NCI-H2171 (cell line): ENCODE measurements around the gene SOX18.
A peak's percentile ranks its signal among the peaks of the same experiment; 100 is the strongest.

Experiments used
- DNase-seq: peaks from one replicate; lab custom pipeline; 2025; lab: John Stamatoyannopoulos, UW

The SOX18 gene

DNA sequence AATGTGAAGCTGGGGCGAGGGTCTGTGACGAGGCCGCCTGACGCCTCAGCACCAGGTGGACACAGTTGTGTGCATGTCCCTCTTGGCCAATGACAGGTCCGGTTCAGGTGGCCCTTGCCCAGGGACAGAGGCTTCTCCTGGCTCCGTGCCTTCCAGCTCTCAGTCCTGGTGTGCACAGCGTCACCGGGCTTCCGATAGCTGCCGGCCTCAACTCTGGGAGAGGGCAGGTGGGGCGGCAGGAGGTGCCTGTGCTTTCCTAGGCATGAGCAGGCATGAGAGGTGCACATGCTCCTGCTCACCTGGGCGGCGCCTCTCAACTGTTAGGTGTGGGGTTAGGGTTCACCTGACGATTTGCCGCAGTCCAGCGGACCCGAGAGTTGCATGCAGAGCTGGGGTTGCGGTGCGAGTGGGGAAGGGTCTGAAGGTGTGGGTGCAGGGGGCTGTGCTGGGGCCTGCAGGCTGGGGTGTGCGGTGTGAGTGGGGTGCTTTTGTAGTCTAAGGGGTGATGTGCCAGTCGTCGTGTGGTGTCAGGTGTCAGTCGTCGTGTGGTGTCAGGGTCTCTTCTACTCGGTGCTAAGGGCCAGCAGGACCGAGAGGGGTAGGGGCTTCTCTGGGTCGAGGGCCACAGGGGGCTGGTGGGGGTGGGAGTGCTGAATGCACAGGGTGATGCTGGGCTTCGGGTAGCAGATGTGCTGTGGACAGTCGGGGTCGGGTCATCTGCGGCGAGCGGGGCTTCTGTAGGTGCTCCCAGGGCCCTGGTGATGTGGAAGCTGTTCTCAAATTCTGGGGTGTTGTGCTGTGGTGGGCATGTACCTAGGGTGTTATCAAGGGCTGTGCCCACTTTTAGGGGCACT is 3.8 kb upstream of the SOX18 start:
- peak; percentile 57 for DNase-seq

- no peak for DNase-seq
These were observed 2.9 kb upstream of the SOX18 start for GRCh38 chr20:64052326-64052722.

GRCh38 chr20:64051561-64052325 is 2.3 kb upstream of the SOX18 start:
- DNase-seq, result no peak

DNA sequence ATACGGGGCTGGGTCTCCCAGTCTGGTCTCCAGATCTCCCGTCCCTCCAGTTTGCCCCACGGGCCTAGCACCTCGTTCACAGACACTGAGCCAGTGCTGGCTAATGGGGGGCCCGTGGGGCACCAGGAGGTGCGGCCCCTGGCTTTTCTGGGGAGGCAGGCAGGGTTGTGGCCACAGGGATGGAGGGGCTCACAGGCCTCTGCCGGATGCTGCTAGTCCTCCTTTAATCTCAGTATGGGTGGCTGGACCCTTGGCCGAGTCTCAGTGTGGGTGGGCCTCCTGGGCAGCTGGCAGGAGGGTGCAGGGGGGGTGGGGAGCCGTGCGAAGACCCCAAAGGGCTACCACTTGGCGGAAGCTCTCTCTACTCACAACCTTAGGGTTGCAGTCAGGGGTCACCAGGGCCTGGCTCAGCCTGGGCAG is 1.6 kb upstream of the SOX18 start:
- no peak for DNase-seq

DNA sequence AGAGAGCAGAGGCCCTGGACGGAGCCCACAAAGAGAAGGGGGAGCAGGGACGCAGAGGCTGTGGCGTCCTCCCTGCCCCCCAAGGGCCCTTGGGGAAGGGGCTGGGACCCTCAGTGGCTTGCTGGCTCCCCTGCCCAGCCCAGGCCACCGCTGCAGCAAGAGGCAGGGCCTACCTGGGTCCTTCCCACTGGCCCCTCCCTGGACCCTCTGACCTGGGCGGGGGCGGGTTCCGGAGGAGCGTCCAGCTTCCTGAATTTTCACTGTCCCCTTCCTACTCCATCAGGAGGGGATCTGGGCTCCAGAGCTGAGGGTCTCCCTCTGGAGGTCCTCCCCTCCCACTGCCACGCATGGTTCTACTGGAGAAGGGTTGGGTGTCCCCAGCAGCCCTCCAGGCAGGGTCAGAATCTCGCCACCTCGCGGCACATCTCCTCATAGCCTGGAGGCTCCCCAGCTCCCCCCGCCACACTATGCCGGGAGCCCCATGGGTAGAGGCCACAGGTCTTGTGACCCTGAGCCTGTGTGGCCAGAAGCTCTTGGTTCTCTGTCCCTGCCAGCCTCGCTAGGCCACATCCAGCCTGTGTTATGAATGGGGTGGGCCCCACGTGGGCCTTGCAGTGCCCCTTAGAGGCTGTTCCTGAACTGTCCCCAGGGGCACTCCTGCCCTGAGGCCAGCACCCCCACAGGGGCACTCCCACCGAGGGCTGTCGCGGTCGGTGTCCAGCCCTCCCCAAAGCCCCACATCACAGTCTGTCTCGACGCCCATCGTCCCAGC is 1.0 kb upstream of the SOX18 start:
- DNase-seq, result no peak

DNA sequence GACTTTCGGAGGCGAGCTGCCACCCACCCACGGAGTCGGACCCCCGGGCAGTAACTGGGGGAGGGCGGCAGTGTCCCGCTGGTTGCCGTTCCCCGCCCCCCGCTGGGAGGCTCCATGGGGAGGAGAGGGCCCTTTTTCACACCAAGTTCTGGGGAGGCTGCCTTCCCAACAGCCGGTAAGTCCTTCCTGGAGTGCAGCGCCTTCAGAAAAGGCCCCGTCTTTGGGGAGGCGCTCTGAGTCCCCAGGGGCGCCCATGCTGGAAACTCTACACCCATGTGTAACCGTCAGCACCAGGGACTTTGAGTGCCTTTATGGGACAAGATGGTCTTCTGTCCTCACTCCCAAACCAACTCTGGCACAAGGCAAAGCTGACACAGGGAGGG is 430 bp upstream of the SOX18 start:
- DNase-seq, result peak; percentile 53

- DNase-seq, result no peak
These were observed 916 bp downstream of the SOX18 start for GRCh38 chr20:64048402-64049044.

- no peak for DNase-seq
These were observed 1.5 kb downstream of the SOX18 start for GRCh38 chr20:64047968-64048401.

- no peak for DNase-seq
These were observed 2.4 kb downstream of the SOX18 start for GRCh38 chr20:64047046-64047389.

- DNase-seq, result no peak
These were observed 4.0 kb downstream of the SOX18 start for GRCh38 chr20:64045346-64046011.

DNA sequence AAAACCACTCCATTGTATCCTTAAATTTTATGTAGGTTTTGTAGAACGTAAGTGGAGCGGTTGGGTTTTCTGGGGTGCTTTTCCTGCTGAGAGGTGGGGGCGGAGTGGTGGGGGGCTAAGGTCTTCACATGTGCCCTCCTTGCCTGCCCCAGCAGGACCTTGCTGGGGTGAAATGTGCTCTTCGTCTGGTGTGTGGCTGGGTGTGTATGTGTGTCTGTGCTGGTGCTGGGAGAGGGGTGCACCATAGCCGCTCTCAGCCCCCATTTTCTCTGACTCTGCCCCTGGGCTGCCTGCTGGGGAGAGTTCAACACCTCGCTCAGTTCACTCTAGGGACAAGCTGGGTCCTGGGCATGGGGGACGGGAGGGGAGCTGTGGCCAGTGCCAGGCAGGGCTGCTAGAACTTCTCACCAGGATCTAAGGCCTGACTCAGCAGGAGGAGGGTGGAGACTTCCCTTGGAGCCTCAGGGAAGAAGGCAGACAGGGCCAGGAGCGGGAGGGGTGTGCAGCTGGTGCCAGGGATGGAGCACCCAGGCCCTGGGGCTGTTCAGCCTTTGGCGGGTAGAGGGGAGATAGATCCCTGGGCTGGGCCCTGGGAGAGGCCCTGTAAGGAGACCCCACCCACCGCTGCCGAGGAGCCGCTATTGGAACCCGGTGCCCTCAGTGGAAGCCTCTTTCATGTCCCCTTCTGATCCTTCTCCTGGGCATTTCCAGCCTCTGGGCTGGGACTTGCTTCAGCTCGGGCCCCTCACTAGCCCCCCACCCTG is 4.8 kb downstream of the SOX18 start:
- DNase-seq, result peak; percentile 34

DNA sequence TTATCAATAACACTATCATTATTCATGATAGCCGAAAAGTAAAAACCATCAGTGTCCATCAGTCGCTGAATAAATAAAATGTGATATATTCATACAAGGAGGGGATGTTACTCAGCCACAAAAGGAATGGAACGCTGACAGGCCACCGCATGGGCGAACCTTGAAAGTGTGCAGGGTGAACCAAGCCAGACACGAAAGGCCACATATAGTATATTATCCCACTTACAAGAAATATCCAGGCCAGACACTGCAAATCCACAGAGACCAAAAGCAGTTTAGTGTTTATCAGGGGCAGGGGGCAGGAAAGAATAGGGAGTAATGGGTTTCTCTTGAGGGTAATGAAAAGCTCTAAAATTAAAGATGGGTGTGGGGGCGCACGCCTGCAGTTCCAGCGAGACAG is 5.7 kb downstream of the SOX18 start:
- no peak for DNase-seq

GRCh38 chr20:64042054-64042781 is 7.2 kb downstream of the SOX18 start:
- no peak for DNase-seq

DNA sequence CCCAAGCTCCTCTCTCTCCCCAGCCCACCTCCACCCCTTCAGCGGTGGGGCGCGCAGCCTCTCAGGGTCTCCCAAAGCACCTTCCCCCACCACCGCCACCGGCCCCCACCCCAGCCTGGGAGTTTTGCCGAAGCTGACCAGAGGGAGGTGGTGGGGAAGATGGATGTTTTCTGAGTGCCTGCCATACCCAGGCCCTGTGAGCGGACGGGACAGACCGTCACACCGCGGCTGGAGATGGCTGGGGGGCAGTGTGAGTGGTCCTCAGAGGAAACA is 7.7 kb downstream of the SOX18 start:
- DNase-seq, result no peak

- peak; percentile 58 for DNase-seq
These were observed 8.2 kb downstream of the SOX18 start for GRCh38 chr20:64041040-64041780.

GRCh38 chr20:64040231-64041039 is 9.0 kb downstream of the SOX18 start:
- no peak for DNase-seq

DNA sequence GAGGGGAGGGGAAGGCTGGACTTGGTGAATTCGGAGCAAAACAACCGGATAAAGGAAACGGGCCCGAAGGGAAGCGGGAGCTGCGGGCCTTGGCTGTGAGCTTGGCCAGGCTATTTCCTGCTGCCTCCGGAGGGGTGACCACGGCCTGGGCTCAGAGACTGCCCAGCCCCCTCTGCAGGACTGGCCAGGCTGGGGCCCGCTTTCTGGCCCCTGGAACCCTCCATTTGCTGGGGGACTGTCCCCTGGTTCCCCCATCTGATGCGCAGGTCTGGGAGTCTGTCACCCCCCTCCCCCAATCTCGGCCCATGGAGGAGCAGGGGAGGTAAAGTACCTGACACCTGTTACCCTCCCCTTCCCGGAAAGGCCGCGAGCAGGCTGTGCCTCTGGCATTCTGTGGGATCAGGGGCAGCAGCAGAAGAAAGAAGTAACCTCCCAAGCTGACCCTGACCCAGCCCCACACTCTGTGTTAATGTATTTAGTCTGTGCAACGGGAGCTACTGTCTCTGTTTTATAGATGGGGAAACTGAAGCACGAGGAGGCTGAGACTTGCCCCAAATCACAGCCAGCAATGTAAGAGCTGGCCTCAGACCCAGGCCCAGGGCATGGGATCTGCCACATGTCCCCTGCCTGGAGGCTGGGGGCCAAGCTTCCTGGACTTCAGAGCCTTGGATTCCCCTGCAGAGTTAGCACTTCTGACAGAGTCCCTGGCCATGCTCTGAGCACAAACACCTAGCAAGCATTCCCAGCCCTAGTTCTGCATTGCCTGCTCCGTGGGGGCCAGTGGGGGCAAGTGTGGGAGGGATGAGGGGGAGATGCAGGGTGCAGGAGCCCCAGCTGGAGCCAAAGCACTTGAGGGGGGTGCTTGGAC is 9.9 kb downstream of the SOX18 start:
- DNase-seq, result peak; percentile 31
